NAMALWA (cell line): ENCODE measurements around the gene PEX10.

Experiments
- DNase-seq: peaks from one replicate; pipeline ENCODE4 v3.0.0-alpha.2; 2015; ENCODE audit warnings: low spot score

PEX10 gene

GRCh38 chr1:2375246-2375922 is 37.0 kb downstream of the PEX10 start:
- DNase-seq, result no peak

DNA sequence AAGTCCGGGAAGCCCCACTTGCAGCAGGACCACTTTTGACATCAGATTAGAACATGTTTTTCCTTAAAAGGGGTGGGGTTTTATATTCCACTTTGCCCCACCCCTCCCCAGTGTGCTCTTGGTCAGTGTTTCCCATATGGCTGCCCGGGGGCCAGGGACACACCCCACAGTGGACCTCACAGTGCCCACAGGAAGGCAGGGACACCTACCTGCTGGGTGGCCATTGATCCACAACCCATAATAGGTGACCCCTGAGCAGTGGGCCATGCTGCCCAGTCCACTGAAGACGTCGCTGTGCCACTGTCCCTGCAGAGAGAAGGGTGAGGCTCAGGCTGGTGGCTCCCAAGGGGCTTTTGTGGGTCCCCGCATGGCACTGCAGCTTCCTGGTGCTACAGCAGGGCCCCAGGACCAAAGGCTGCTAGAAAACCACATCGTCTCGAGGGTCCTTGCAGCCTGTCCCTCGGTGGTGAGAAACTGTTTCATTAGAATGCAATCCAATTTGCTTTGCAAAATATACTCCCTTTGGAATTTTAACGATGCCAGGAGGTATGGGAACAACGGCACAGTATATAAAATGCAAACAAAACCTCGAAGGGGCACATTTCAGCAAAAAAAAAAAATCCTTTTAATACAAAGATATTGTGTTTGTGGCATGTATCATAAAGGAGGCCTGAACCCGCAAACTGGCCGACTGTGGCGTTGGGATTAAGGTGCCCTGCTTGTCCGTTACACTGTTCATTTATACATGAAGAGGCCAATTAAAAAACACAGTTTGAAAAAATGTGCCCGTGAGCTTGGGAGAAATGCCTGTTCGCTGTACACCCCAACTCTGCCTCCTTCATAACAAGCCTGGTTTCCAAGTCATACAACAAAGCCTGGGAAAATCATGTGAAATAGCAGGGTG is 37.9 kb downstream of the PEX10 start:
- no peak for DNase-seq

DNA sequence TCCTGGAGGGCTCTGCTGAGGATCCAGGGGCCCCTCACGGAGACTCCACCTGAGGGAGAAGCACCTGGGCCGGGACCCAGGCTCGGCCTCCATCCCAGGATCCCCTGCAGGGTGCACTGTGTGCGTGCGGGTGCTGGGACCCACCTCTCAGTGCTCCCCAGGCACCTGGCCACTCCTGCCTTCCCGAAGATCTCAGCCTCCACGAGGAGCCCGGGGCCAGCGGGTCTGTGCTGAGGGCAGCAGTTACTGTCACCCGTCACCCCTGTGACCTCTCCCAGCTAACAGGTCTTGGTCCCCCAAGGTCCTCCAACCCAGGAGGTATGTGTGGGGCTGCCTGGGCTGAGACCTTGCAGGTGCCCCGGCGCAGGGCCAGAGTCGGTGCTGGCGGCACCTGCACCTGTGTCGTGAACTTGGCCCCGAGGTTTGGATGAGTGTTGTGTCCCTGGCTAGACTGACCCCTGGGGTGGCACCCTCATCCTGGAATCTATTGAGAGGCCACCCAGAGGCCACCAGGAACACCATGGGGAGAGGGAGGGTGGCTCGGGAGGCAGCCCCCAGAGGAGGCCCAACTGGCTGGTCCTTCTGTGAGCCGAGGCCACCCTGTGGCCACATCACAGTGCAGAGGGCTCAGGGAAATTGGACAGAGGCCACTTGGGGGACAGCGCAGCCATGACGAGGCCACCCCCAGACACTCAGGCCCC is 38.7 kb downstream of the PEX10 start:
- DNase-seq, result no peak

- no peak for DNase-seq
Measured at GRCh38 chr1:2372551-2373490, 39.5 kb downstream of the PEX10 start.

- no peak for DNase-seq
Measured at GRCh38 chr1:2368053-2368744, 44.2 kb downstream of the PEX10 start.

- DNase-seq, result no peak
Measured at GRCh38 chr1:2363847-2364513, 48.4 kb downstream of the PEX10 start.

- DNase-seq, result no peak
Measured at GRCh38 chr1:2360588-2361364, 51.6 kb downstream of the PEX10 start.

DNA sequence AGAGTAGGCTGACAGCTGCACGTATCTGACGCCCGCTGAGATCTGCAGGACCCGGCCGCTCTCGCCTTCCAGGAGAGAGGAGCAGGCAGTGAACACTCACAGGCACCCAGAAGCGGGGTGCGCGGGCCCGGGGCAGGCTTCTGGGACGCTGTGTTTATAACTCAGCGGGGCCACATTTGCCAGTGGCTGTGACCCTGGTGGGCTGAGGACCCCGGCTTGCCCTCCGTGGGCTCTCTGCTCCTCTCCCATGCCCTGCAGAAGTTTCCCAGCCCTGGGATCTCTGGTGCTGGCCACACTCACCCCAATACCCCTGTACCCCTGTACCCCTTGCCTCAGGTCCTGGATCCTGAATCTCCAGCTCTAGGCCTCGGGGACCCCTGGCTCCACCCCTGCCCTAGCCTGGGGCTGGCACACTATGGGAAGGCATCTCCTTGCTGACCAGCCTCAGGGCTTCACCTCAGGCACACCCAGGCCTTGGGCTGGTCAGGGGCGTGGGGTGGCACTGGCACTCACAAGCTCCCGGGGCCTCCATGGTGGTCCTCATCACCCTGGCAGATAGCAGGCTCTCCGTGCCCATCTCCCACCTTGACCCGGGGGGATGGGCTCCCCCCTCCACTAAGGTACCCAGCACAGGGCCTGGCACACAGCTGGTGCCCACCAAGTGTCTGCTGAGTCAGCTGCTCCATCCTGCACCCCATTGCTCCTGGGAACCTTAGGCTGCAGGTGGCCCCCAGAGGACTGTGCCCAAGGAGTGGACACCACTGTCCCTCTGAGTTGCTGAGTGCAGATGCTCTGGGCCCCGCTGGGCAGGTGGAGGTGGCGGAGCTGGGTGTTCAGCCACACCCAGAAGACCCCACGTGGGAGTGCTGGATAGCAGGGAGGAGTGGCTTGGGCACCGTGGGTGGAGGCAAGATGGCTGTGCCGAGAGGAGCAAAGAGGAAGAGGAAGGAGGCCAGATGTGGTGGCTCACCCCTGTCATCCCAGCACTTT is 53.4 kb downstream of the PEX10 start:
- DNase-seq, result no peak

GRCh38 chr1:2358072-2358471 is 54.3 kb downstream of the PEX10 start:
- DNase-seq, result no peak

- DNase-seq, result no peak
Measured at GRCh38 chr1:2356911-2357845, 55.2 kb downstream of the PEX10 start.

GRCh38 chr1:2356401-2356800 is 56.0 kb downstream of the PEX10 start:
- DNase-seq, result no peak

- no peak for DNase-seq
Measured at GRCh38 chr1:2355373-2356261, 56.7 kb downstream of the PEX10 start.

- no peak for DNase-seq
Measured at GRCh38 chr1:2354511-2355372, 57.6 kb downstream of the PEX10 start.
